Loucy (cell line): ENCODE measurements around the gene PTPRK.

Experiments
- H2AFZ ChIP-seq: fragments of 200-600 bp; sonication (generic); 2 replicates; pipeline ENCODE4 v1.6.0; 2016; ENCODE audit warnings: antibody characterized with exemption, mild to moderate bottlenecking, low read length, moderate library complexity
- H3F3A ChIP-seq: fragments of 200-600 bp; 2 replicates; pipeline ENCODE4 v1.6.0; 2016; ENCODE audit warnings: antibody characterized with exemption, low read depth, mild to moderate bottlenecking
- H3K27me3 ChIP-seq: fragments of 200-600 bp; sonication (generic); 2 replicates; pipeline ENCODE4 v1.6.1; 2014; ENCODE audit warnings: low read length, mild to moderate bottlenecking; ENCODE audit not compliant: insufficient read depth, poor library complexity, severe bottlenecking
- H3K36me3 ChIP-seq: fragments of 200-600 bp; sonication (generic); 2 replicates; pipeline ENCODE4 v1.6.1; 2016; ENCODE audit warnings: low read length; ENCODE audit not compliant: insufficient read depth
- H3K4me1 ChIP-seq: fragments of 200-600 bp; sonication (generic); 2 replicates; pipeline ENCODE4 v1.5.1; 2014; ENCODE audit warnings: low read length, mild to moderate bottlenecking; ENCODE audit not compliant: insufficient read depth, poor library complexity, severe bottlenecking
- H3K4me2 ChIP-seq: fragments of 200-600 bp; sonication (generic); 2 replicates; pipeline ENCODE4 v1.6.0; 2014; ENCODE audit warnings: antibody characterized with exemption, low read length, low read depth, mild to moderate bottlenecking; ENCODE audit not compliant: poor library complexity, severe bottlenecking
- H3K4me3 ChIP-seq: fragments of 200-600 bp; sonication (generic); 2 replicates; pipeline ENCODE4 v1.5.1; 2014; ENCODE audit warnings: low read length, mild to moderate bottlenecking, mixed read lengths; ENCODE audit not compliant: poor library complexity, severe bottlenecking
- H3K79me2 ChIP-seq: fragments of 200-600 bp; sonication (generic); 2 replicates; pipeline ENCODE4 v1.6.1; 2014; ENCODE audit warnings: low read length; ENCODE audit not compliant: insufficient read depth
- H3K9ac ChIP-seq: fragments of 200-600 bp; sonication (generic); 2 replicates; pipeline ENCODE4 v1.6.0; 2014; ENCODE audit warnings: mild to moderate bottlenecking, low read depth, low read length, moderate library complexity; ENCODE audit not compliant: poor library complexity, severe bottlenecking
- H3K9me2 ChIP-seq: fragments of 200-600 bp; sonication (generic); replicated peaks from 2 replicates; pipeline ENCODE4 v1.6.1; 2016; ENCODE audit warnings: low read depth, low read length, mixed read lengths
- H3K9me3 ChIP-seq: fragments of 200-600 bp; sonication (generic); 2 replicates; pipeline ENCODE4 v1.6.1; 2014; ENCODE audit warnings: mild to moderate bottlenecking, antibody characterized with exemption, low read length, low read depth; ENCODE audit not compliant: insufficient read depth
- H4K20me1 ChIP-seq: fragments of 200-600 bp; sonication (generic); 2 replicates; pipeline ENCODE4 v1.6.0; 2014; ENCODE audit warnings: antibody characterized with exemption, low read length, mild to moderate bottlenecking; ENCODE audit not compliant: insufficient read depth, poor library complexity, severe bottlenecking
- CTCF ChIP-seq: fragments of 200-600 bp; sonication (generic); conservative IDR thresholded peaks from 2 replicates; pipeline ENCODE4 v1.5.1; 2014; ENCODE audit warnings: mild to moderate bottlenecking, antibody characterized with exemption, low read length
- EZH2phosphoT487 ChIP-seq: fragments of 200-600 bp; IDR thresholded peaks from 2 replicates; pipeline ENCODE4 v1.6.1; 2018; ENCODE audit warnings: antibody characterized with exemption, mild to moderate bottlenecking, moderate library complexity, borderline replicate concordance

The PTPRK gene

DNA sequence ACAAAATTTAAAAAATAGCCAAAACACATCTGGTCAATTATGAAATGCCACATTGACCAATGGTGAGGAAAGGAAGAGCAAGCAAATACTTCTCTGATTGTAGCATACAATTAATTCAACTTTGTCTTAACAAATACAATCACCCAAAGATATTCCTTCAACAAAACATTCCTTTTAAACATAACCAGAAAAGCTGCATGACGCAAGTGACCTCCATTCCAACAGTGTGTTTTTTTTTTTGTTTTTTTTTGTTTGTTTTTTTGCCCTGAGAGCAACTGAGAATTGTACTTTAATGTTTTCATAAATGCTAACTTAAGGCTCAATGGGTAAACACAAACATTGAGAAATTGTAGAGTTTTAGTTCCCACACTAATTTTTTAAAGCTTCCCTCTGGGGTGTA, 184.4 kb downstream of the PTPRK start:
- Histone ChIP-seq H3K9me3 (no peaks in the 10 kb centered on the region), H3K79me2 (no peaks in the 10 kb centered on the region), H3K4me3 (no peak overlapping the region), H4K20me1 (no peaks in the 10 kb centered on the region), H3K4me2 (no peak overlapping the region), H2AFZ (0 out of 2 replicates have a peak overlapping the region, but pooled peaks have one; percentile 2), H3K27me3 (no peaks in the 10 kb centered on the region), H3K9me2 (no peaks in the 10 kb centered on the region), H3K9ac (no peak overlapping the region), H3K36me3 (no peaks in the 10 kb centered on the region), H3K4me1 (peaks cover 11% of the 10 kb centered on the region), H3F3A (no peaks in the 10 kb centered on the region)
- TF ChIP-seq CTCF (no peak), EZH2phosphoT487 (no peak)

DNA sequence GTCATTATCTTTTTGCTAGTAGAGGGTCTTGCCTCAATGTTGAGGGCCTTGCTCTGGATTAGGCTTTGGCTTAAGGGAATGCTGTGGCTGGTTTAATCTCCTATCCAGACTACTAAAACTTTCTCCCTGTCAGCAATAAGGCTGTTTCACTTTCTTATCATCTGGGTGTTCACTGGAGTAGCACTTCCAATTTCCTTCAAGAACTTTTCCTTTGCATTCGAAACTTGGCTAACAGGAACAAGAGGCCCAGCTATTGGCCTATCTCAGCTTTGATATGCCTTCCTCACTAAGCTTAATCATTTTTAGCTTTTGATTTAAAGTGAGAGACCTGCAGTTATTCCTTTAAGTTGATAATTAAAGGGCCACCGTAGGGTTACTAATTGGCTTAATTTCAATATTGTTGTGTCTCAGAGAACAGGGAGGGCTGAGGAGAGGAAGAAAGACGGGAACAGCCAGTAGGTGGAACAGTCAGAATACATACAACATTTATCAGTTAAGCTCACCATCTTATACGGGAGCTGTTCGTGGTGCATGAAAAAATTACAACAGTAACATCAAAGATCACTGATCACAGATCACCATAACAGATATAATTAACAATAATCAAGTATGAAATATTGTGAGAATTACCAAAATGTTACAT, 186.7 kb downstream of the PTPRK start:
- Histone ChIP-seq H3K9ac (no peak overlapping the region), H3F3A (no peaks in the 10 kb centered on the region), H3K79me2 (no peaks in the 10 kb centered on the region), H3K4me1 (peaks cover 14% of the 10 kb centered on the region), H3K4me2 (no peak overlapping the region), H4K20me1 (no peaks in the 10 kb centered on the region), H2AFZ (0 out of 2 replicates have a peak overlapping the region, but pooled peaks have one; percentile 12), H3K9me2 (no peaks in the 10 kb centered on the region), H3K36me3 (no peaks in the 10 kb centered on the region), H3K27me3 (no peaks in the 10 kb centered on the region), H3K4me3 (no peak overlapping the region), H3K9me3 (no peaks in the 10 kb centered on the region)
- TF ChIP-seq CTCF = no peak
- no peak for TF ChIP-seq EZH2phosphoT487

DNA sequence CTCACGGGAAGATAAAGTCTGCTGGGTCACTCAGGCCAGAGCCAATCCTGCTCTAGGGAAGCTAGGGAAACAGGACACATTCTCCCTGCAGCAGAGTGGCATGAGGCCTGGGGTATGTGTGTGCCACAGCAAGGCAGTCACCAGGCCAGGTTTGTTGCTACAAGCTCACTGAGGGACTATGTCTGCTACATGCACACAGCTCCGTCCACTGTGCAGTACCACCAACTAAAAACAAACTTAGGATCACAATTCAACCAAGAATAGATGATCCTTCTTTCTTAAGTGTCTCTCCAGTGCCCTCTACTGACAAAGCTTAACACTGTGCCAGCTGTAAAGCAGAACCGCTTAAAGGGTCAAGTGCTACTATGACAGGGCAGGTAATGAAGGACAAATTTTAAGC, 192.5 kb downstream of the PTPRK start:
- Histone ChIP-seq H3K4me1 (peaks cover 14% of the 10 kb centered on the region), H3K79me2 (no peaks in the 10 kb centered on the region), H3F3A (no peaks in the 10 kb centered on the region), H3K9me2 (no peaks in the 10 kb centered on the region), H3K36me3 (no peaks in the 10 kb centered on the region), H3K4me2 (no peak overlapping the region), H3K27me3 (no peaks in the 10 kb centered on the region), H3K9ac (no peak overlapping the region), H4K20me1 (no peaks in the 10 kb centered on the region), H3K9me3 (no peaks in the 10 kb centered on the region), H2AFZ (peak overlapping the region; percentile 23; the same call in 1 of the 2 replicates), H3K4me3 (no peak overlapping the region)
- TF ChIP-seq EZH2phosphoT487 (no peak), CTCF (peak; percentile 89)
